ENCODE measurements around the gene CLBA1. TPM values are rescaled to one million over a fixed set of nuclear protein-coding genes. Genes with fewer than 3 reads are reported as not detected.
A peak's percentile ranks its signal among the peaks of the same experiment; 100 is the strongest.

The CLBA1 gene
- total RNA-seq, 1 donor from 2014 or later: 16.2 TPM

DNA sequence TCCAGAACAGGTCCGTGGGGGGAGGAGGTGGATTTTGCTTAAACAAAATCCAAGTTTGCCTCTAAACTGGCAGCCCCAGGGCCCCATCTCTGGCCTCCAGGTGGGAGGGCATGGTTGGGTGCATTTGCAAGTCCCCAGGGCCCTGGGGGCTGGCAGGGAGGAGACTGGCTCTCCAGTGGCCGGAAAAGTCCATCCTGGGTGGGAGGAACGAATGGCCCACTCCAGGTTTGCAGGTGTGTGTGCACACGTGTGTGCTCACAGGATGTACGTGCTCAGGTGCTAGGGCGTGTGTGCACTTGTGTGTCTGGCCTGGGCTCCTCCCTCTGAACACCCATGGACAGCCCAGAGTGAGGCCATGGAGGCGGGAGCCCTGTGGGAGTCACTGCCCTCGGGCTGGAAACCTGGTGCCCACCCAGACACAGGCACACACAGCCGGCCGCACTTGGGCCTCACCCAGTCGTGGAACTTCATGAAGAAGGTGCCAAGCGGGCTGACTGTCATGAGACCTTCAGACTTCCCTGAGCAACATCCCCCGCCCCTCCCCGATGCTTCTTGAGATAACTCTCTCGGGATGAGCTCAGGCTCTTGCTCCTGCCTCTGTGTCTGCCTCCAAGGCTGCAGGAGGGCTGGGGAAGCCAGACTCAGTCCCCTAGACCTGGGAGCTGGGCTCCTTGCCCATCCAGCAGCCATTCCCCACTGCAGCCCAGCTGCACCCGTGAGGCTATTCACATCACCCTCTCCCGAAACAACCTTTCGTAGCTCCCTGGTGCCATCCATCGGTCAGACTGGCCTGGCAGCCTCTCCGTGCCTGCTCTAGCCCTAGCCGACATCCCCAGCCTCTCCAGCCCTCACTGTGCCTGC, 16.8 kb upstream of the CLBA1 start:
- TF ChIP-seq, protein P1, sequence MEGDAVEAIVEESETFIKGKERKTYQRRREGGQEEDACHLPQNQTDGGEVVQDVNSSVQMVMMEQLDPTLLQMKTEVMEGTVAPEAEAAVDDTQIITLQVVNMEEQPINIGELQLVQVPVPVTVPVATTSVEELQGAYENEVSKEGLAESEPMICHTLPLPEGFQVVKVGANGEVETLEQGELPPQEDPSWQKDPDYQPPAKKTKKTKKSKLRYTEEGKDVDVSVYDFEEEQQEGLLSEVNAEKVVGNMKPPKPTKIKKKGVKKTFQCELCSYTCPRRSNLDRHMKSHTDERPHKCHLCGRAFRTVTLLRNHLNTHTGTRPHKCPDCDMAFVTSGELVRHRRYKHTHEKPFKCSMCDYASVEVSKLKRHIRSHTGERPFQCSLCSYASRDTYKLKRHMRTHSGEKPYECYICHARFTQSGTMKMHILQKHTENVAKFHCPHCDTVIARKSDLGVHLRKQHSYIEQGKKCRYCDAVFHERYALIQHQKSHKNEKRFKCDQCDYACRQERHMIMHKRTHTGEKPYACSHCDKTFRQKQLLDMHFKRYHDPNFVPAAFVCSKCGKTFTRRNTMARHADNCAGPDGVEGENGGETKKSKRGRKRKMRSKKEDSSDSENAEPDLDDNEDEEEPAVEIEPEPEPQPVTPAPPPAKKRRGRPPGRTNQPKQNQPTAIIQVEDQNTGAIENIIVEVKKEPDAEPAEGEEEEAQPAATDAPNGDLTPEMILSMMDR (conservative IDR thresholded peaks at IDR 0.05): no peak
- Mint-ChIP-seq H3K27me3 (peaks cover 3% of the 10 kb centered on the region), H3K4me1 (ENCODE audit: unreplicated experiment) (peaks cover 4% of the 10 kb centered on the region), H3K36me3 (no peaks in the 10 kb centered on the region), H3K27ac (no peak overlapping the region), H3K9me3 (no peaks in the 10 kb centered on the region), H3K4me3 (peak overlapping the region; percentile 64)
- no peak for DNase-seq (ENCODE audit: extremely low spot score, unreplicated experiment)

DNA sequence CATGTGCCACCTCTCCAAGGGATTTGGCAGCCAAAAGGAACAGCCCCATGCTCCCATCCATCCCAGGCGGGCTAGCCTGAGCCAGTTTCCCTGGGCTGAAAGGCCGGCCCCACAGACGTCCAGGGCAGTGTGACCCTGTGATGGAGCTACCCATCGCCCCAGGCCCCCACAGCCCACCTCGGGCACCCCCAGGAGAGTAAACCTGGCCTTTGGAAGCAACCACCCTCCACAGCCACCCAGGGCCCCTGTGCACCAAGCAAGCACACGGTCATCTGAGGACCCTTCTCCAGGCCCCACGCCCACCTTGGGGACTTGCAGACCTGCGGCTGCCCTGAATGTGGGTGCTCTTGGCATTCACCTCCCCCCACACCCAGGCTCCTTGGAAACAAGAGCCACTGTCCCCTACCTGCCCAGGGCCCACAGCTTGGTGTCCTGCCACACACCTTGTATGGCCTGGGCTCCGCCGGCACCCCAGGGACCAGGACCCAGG, 15.8 kb upstream of the CLBA1 start:
- Mint-ChIP-seq H3K36me3 (no peaks in the 10 kb centered on the region), H3K9me3 (no peaks in the 10 kb centered on the region), H3K4me1 (ENCODE audit: unreplicated experiment) (peaks cover 4% of the 10 kb centered on the region), H3K27ac (no peak overlapping the region), H3K4me3 (no peak overlapping the region), H3K27me3 (peaks cover 3% of the 10 kb centered on the region)
- TF ChIP-seq, protein P1 (conservative IDR thresholded peaks at IDR 0.05): no peak
- DNase-seq (ENCODE audit: extremely low spot score, unreplicated experiment): no peak

- H3K27ac Mint-ChIP-seq: no peak overlapping the region
- DNase-seq (ENCODE audit: extremely low spot score, unreplicated experiment): no peak
- TF ChIP-seq, protein P1 (conservative IDR thresholded peaks at IDR 0.05): no peak
- H3K36me3 Mint-ChIP-seq: no peaks in the 10 kb centered on the region
- H3K4me3 Mint-ChIP-seq: no peak overlapping the region
- H3K9me3 Mint-ChIP-seq: no peaks in the 10 kb centered on the region
- peaks cover 3% of the 10 kb centered on the region for H3K27me3 Mint-ChIP-seq
- H3K4me1 Mint-ChIP-seq (ENCODE audit: unreplicated experiment): peaks cover 4% of the 10 kb centered on the region
Measured at GRCh38 chr14:104970231-104971068, 15.1 kb upstream of the CLBA1 start.

DNA sequence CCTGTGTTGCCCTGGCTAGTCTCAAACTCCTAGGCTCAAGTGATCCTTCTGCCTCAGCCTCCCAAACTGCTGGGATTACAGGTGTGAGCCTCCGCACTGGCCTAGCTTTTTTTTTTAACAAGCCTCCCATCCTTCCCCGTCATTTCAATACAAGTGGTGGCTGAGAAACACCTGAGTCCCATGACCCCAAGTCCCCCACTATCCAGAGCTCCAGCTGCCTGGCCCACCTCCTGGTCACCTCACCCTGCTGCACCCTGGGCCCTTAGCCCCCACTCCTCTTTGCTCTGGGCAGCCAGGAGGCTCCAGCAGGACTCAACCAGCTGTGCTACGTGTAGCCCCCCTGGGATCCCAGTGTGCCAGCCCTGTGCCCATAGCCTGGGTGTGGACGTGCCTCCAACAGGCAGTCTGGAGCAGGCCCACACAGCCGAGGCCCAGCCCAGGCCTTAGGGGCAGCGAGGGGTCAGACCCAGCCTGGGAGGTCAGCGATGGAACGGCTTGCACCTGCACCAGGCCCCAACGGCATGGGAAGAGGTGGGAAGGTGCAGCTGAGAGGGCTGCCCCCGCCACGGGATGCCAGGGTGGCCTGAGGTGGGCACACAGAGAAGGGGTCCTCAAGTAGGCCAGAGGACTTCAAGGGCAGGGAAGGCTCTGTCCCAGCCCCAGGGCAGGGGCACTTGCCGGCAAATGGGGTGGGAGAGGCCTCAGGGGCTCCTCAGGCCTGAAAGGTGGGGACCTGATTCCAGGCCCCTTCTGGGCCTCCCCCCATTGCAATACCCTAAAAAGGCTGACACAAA, 13.9 kb upstream of the CLBA1 start:
- TF ChIP-seq, protein P1 (conservative IDR thresholded peaks at IDR 0.05): no peak
- Mint-ChIP-seq H3K27ac (no peak overlapping the region), H3K4me1 (ENCODE audit: unreplicated experiment) (peaks cover 9% of the 10 kb centered on the region), H3K9me3 (no peaks in the 10 kb centered on the region), H3K27me3 (peaks cover 10% of the 10 kb centered on the region), H3K4me3 (no peak overlapping the region), H3K36me3 (no peaks in the 10 kb centered on the region)
- DNase-seq (ENCODE audit: extremely low spot score, unreplicated experiment): no peak
